NCI-H2029 (cell line): ENCODE data around the gene CNIH3.
A peak's percentile ranks its signal among the peaks of the same experiment; 100 is the strongest.
"Not testable (repeated sequence)": the region's sequence is repeated elsewhere in the genome, so short reads cannot be mapped to it uniquely, and the experiment has no call there.

Source experiments
- DNase-seq: peaks from one replicate; lab custom pipeline; 2025; lab: John Stamatoyannopoulos, UW

Gene CNIH3

GRCh38 chr1:224615861-224616755, at the start of gene CNIH3:
Gene CNIH3, plus strand, starts transcription at chr1:224616317. Its CDS starts 858 bp downstream, at chr1:224617175.
- peak; percentile 55 for DNase-seq

GRCh38 chr1:224566492-224566891, 49.6 kb upstream of the CNIH3 start:
- DNase-seq, result not testable (repeated sequence)

GRCh38 chr1:224569276-224569675, 46.8 kb upstream of the CNIH3 start:
- no peak for DNase-seq

- not testable (repeated sequence) for DNase-seq
Measured at GRCh38 chr1:224571975-224572374, 44.1 kb upstream of the CNIH3 start.

GRCh38 chr1:224579526-224579925, 36.6 kb upstream of the CNIH3 start:
- no peak for DNase-seq

- no peak for DNase-seq
Measured at GRCh38 chr1:224580006-224580405, 36.1 kb upstream of the CNIH3 start.

GRCh38 chr1:224582041-224582440, 34.1 kb upstream of the CNIH3 start:
- no peak for DNase-seq

GRCh38 chr1:224583774-224584173, 32.3 kb upstream of the CNIH3 start:
- no peak for DNase-seq

GRCh38 chr1:224585051-224585450, 31.1 kb upstream of the CNIH3 start:
- DNase-seq, result no peak

GRCh38 chr1:224587051-224587450, 29.1 kb upstream of the CNIH3 start:
- DNase-seq, result no peak

GRCh38 chr1:224588515-224588914, 27.6 kb upstream of the CNIH3 start:
- DNase-seq, result no peak

- DNase-seq, result no peak
Measured at GRCh38 chr1:224589006-224589405, 27.1 kb upstream of the CNIH3 start.

GRCh38 chr1:224591326-224591725, 24.8 kb upstream of the CNIH3 start:
- DNase-seq, result no peak

- DNase-seq, result peak; percentile 34
Measured at GRCh38 chr1:224592636-224593582, 23.2 kb upstream of the CNIH3 start.

GRCh38 chr1:224594360-224594759, 21.8 kb upstream of the CNIH3 start:
- no peak for DNase-seq

- DNase-seq, result no peak
Measured at GRCh38 chr1:224594851-224595250, 21.3 kb upstream of the CNIH3 start.

- no peak for DNase-seq
Measured at GRCh38 chr1:224605482-224606181, 10.5 kb upstream of the CNIH3 start.

GRCh38 chr1:224607188-224608148, 8.6 kb upstream of the CNIH3 start:
- DNase-seq, result no peak

GRCh38 chr1:224609333-224609732, 6.8 kb upstream of the CNIH3 start:
- DNase-seq, result no peak

GRCh38 chr1:224612246-224612645, 3.9 kb upstream of the CNIH3 start:
- no peak for DNase-seq

GRCh38 chr1:224613486-224613885, 2.6 kb upstream of the CNIH3 start:
- DNase-seq, result no peak
